Body of pancreas (tissue), 4 donors: ENCODE results near the gene CARD14.

Experiments used
- POLR2A ChIP-seq, 3 donors: fragments of 450-650 bp; IDR thresholded peaks; one replicate each; pipeline ENCODE4 v1.6.1; 2016; ENCODE audit warnings: antibody characterized with exemption in 3 of 3, mild to moderate bottlenecking in 2 of 3
- TF ChIP-seq, protein P1 (sequence below), 7 experiments: fragments of 450-650 bp in 4 of 7; fragments of 200-600 bp in 3 of 7; sonication (generic) in 3 of 7; IDR thresholded peaks; one replicate each; pipeline ENCODE4 v1.5.1; 2016 to 2019; ENCODE audit warnings: antibody characterized with exemption in 7 of 7

DNA sequence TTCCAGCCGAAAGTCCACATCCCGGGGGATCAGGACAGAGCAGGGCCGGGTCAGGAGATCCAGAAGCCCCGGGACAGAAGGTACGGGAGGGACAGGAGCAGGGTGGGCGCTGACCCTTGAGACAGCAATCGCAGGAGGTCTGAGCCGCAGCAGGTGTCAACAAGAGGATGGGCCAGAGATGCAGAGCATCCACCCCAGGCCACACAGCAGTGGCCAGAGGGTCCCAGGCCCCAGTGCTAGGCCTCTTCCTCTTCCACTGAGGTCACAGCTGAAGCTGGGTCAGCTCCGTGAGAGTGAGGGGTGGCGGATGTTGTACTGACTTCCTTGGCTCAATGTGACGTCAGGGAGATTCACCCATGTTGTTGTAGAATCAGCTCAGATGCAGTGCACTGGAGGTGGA, 82.1 kb downstream of the CARD14 start:
- no peak for TF ChIP-seq POLR2A (IDR thresholded peaks at IDR 0.05)
- TF ChIP-seq, protein P1, sequence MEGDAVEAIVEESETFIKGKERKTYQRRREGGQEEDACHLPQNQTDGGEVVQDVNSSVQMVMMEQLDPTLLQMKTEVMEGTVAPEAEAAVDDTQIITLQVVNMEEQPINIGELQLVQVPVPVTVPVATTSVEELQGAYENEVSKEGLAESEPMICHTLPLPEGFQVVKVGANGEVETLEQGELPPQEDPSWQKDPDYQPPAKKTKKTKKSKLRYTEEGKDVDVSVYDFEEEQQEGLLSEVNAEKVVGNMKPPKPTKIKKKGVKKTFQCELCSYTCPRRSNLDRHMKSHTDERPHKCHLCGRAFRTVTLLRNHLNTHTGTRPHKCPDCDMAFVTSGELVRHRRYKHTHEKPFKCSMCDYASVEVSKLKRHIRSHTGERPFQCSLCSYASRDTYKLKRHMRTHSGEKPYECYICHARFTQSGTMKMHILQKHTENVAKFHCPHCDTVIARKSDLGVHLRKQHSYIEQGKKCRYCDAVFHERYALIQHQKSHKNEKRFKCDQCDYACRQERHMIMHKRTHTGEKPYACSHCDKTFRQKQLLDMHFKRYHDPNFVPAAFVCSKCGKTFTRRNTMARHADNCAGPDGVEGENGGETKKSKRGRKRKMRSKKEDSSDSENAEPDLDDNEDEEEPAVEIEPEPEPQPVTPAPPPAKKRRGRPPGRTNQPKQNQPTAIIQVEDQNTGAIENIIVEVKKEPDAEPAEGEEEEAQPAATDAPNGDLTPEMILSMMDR (IDR thresholded peaks at IDR 0.05): no peak
